Stimulated activated naive CD8-positive, alpha-beta T cell treated with anti-CD3 and anti-CD28 coated beads, Interleukin-15, Interleukin-2, amounts not matched to agents 100 ng/mL and 50 ng/mL, for 24 hours (primary cell): ENCODE data around the gene SLC26A2.

ENCODE experiments used
- H3K27ac Mint-ChIP-seq: one replicate; pipeline ENCODE4 v1.8.0; 2021; ENCODE audit warnings: mild to moderate bottlenecking, mixed read lengths
- H3K27me3 Mint-ChIP-seq: one replicate; pipeline ENCODE4 v1.8.0; 2021; ENCODE audit warnings: mixed read lengths
- H3K36me3 Mint-ChIP-seq: one replicate; pipeline ENCODE4 v1.8.0; 2021; ENCODE audit warnings: low read depth, mixed read lengths
- H3K4me1 Mint-ChIP-seq: one replicate; pipeline ENCODE4 v1.8.0; 2021; ENCODE audit warnings: low read depth, mixed read lengths
- H3K4me3 Mint-ChIP-seq: one replicate; pipeline ENCODE4 v1.8.0; 2021; ENCODE audit warnings: mild to moderate bottlenecking, mixed read lengths
- H3K9me3 Mint-ChIP-seq: one replicate; pipeline ENCODE4 v1.8.0; 2021; ENCODE audit warnings: mixed read lengths

SLC26A2 gene

DNA sequence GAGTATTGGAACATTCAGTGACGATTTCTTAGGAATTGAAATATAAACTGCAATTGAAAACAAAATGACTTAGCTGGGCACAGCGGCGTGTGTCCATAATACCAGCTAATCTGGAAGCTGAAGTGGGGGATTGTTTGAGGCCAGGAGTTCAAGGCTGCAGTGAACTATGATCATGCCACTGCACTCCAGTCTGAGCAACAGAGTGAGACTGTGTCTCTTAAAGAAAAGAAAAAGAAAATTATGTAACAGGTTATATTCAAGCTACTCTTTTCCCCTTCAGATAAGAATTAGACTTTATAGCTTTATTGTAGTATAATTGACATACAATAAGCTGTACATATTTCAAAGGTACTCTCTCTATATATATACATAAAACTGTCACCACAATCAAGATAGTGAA, 6.4 kb downstream of the SLC26A2 start:
- Mint-ChIP-seq H3K4me1 (peaks cover 10% of the 10 kb centered on the region), H3K9me3 (no peaks in the 10 kb centered on the region), H3K27me3 (no peaks in the 10 kb centered on the region), H3K4me3 (no peak overlapping the region), H3K27ac (no peak overlapping the region), H3K36me3 (peaks cover 7% of the 10 kb centered on the region)

- no peak overlapping the region for H3K27ac Mint-ChIP-seq
- H3K4me1 Mint-ChIP-seq: no peaks in the 10 kb centered on the region
- no peaks in the 10 kb centered on the region for H3K9me3 Mint-ChIP-seq
- H3K27me3 Mint-ChIP-seq: no peaks in the 10 kb centered on the region
- peaks cover 4% of the 10 kb centered on the region for H3K36me3 Mint-ChIP-seq
- no peak overlapping the region for H3K4me3 Mint-ChIP-seq
Measured at GRCh38 chr5:149969181-149969930, 8.8 kb downstream of the SLC26A2 start.

GRCh38 chr5:149975409-149975808, 14.9 kb downstream of the SLC26A2 start:
- Mint-ChIP-seq H3K27me3 (no peaks in the 10 kb centered on the region), H3K9me3 (no peaks in the 10 kb centered on the region), H3K27ac (no peak overlapping the region), H3K4me3 (no peak overlapping the region), H3K4me1 (no peaks in the 10 kb centered on the region), H3K36me3 (peaks cover 43% of the 10 kb centered on the region)

DNA sequence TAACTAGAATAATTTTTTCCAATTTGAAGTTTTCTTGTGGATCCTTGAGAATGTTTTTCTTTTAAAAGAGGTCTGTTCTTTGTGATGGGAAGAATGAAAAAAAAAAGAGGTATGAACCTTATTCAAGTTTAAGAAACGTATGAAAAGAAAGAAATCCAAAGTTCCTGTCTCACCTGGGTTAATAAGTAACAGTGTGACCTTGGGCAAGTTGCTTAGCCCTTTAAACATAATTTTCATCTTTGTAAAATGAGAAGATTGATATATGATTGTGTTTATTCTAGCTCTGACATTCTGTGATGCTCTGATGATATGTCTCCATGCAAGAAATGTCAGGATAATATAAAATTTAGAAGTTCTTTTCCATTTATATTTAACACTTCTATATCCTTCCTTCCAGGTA, 19.3 kb downstream of the SLC26A2 start:
- no peaks in the 10 kb centered on the region for H3K27me3 Mint-ChIP-seq
- no peaks in the 10 kb centered on the region for H3K9me3 Mint-ChIP-seq
- no peak overlapping the region for H3K4me3 Mint-ChIP-seq
- H3K27ac Mint-ChIP-seq: no peak overlapping the region
- H3K36me3 Mint-ChIP-seq: peaks cover 50% of the 10 kb centered on the region
- no peaks in the 10 kb centered on the region for H3K4me1 Mint-ChIP-seq

GRCh38 chr5:149981206-149981605, 20.6 kb downstream of the SLC26A2 start:
- H3K27ac Mint-ChIP-seq: no peak overlapping the region
- no peak overlapping the region for H3K4me3 Mint-ChIP-seq
- no peaks in the 10 kb centered on the region for H3K9me3 Mint-ChIP-seq
- no peaks in the 10 kb centered on the region for H3K27me3 Mint-ChIP-seq
- H3K4me1 Mint-ChIP-seq: no peaks in the 10 kb centered on the region
- peaks cover 39% of the 10 kb centered on the region for H3K36me3 Mint-ChIP-seq

DNA sequence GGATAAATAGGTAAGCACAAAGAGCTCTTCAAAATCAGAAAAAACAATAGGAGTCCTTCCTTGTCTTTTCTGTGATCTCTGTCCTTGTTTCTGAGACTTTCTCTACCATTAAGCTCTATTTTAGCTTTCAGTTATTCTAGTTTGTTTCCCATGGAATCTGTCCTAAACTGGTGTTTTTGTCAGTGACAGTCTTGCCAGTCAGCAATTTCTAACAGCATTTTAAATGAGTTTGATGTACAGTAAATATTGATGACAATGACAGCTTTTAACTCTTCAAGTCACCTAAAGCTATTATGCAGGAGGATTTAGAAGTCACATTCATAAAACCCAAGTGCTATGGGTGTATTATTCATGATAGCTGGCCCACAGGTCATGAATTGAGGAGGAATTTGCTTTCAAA, 21.9 kb downstream of the SLC26A2 start:
- H3K36me3 Mint-ChIP-seq: peaks cover 34% of the 10 kb centered on the region
- no peaks in the 10 kb centered on the region for H3K9me3 Mint-ChIP-seq
- no peaks in the 10 kb centered on the region for H3K4me1 Mint-ChIP-seq
- H3K27me3 Mint-ChIP-seq: no peaks in the 10 kb centered on the region
- no peak overlapping the region for H3K4me3 Mint-ChIP-seq
- H3K27ac Mint-ChIP-seq: no peak overlapping the region

GRCh38 chr5:149988126-149988525, 27.6 kb downstream of the SLC26A2 start:
- no peaks in the 10 kb centered on the region for H3K9me3 Mint-ChIP-seq
- H3K36me3 Mint-ChIP-seq: peaks cover 3% of the 10 kb centered on the region
- no peak overlapping the region for H3K27ac Mint-ChIP-seq
- no peak overlapping the region for H3K4me3 Mint-ChIP-seq
- no peaks in the 10 kb centered on the region for H3K4me1 Mint-ChIP-seq
- H3K27me3 Mint-ChIP-seq: no peaks in the 10 kb centered on the region

DNA sequence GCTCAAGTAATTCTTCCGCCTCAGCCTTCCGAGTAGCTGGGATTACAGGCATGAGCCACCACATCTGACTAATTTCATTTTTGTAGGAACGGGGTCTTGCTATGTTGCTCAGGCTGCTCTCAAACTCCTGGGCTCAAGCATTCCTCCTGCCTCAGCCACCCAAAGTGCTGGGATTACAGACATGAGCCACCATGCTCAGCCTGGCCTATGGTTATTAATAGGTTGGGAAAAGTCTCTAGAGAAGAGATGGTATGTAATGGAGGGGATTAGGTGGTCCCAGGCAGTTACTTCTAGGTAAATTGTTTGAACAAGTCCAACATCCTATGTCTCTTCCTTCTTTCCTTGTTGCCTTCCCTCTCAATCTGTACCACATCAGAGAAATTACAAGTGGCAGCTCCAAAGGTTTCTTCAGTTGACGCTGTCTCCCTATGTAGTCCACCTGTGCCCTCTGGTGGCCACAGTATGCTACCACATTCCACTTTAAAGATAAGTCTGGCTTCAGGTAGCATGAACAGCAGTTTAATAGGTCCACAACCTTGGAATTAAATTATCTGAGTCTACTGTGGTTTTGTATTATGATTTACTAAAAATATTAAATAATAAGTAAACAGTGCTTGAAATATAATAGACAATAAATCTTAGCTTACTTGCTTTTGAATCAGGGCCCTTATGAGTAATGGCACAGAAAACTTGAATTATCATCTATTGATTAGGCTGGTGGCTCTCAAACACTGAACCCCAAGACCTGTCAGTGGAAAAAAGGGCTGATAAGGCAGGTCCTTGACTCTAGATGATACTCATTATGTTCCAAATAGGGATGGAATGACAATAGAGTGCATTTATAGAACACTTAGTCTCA, 30.2 kb downstream of the SLC26A2 start:
- Mint-ChIP-seq H3K4me3 (no peak overlapping the region), H3K9me3 (no peaks in the 10 kb centered on the region), H3K27ac (no peak overlapping the region), H3K4me1 (no peaks in the 10 kb centered on the region), H3K27me3 (no peaks in the 10 kb centered on the region), H3K36me3 (peaks cover 3% of the 10 kb centered on the region)

DNA sequence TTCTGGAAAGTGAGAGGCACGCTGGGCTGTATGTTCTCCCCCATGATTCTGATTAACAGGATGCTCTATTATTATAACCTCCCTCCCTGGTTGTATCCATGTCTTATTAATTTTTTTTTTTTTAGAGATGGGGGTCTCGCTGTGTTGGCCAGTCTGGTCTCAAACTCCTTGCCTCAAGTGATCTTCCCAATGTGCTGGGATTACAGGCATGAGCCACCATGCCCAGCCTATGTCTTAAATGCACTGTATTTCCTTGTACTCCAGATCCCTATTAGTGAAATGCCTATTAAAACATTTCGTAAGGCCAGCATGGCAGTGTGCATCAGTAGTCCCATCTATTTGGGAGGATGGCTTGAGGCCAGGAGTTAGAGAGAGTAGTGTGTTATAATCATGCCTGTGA, 32.9 kb downstream of the SLC26A2 start:
- H3K4me1 Mint-ChIP-seq: no peaks in the 10 kb centered on the region
- peaks cover 9% of the 10 kb centered on the region for H3K36me3 Mint-ChIP-seq
- no peak overlapping the region for H3K4me3 Mint-ChIP-seq
- no peaks in the 10 kb centered on the region for H3K27me3 Mint-ChIP-seq
- H3K9me3 Mint-ChIP-seq: no peaks in the 10 kb centered on the region
- H3K27ac Mint-ChIP-seq: no peak overlapping the region

DNA sequence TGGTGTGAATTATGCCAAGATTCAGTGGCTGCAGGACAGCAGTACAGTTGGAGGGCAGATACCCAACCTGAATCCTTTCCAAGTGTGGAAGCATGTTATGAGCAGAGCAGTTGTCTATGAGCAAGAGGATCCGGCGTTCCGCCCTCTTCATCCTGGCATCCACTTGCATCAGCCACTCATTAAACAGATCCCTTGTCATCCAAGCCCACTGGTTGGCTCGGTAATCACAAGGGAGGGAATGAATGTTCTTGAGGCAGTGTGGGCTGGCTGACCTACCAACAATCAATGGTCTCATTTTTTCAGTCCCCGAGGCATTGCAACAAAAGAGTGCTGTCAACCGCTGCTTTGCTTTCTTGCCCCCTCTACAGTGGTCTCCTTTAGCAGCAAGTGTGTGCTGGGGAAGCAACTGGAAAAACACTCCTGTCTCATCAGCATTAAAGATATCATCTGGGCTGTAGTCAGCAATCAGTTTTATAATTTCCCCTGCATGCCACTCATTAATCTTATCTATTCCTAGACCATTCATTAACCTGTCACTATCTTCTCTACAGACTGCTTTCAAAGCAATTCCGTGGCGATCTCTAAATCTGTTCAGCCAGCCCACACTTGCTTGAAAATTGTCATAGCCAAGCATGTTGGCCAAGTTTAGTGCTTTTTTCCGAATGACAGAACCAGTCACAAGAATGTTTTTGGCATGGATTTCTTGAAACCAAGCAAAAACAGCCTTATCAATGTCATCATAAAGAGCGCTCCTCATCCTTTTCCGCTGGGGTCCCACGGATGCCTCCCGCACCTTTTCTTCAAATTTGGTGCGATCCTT, 35.0 kb downstream of the SLC26A2 start:
- Mint-ChIP-seq H3K27ac (no peak overlapping the region), H3K4me1 (peaks cover 11% of the 10 kb centered on the region), H3K4me3 (no peak overlapping the region), H3K27me3 (no peaks in the 10 kb centered on the region), H3K36me3 (peaks cover 9% of the 10 kb centered on the region), H3K9me3 (no peaks in the 10 kb centered on the region)

DNA sequence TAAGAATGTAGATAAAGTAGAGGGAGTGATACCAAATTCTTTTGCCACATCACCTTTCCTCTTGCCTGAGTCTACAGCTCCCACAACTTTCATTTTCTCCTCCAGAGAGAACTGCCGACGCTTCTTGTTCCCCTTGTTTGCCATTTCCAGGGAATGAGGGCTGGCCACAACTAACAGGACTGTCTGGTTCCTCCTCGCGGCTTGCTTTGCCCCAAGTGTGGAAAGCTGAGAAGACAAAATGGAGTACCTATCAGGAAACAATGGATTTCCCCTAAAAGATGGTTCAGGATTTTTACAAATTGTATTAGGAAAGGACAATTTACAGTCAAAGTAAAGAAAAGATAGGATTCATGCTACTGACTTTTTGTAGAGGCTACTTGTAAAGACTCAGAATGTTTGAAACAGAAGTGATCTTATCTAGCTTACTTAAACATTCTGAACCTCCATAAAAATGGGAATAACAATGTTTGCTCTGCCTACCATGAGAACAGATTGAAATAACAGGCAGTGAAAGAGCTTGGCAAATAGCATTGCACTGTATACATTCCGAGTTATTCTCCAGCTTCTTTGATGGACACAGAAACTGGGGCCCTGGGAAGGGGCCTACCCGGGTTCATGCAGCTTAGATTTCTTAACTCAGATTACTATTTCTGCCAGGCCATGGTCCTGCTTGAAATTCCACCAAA, 35.8 kb downstream of the SLC26A2 start:
- H3K27me3 Mint-ChIP-seq: no peaks in the 10 kb centered on the region
- no peak overlapping the region for H3K4me3 Mint-ChIP-seq
- no peaks in the 10 kb centered on the region for H3K9me3 Mint-ChIP-seq
- peaks cover 9% of the 10 kb centered on the region for H3K36me3 Mint-ChIP-seq
- H3K27ac Mint-ChIP-seq: no peak overlapping the region
- peaks cover 11% of the 10 kb centered on the region for H3K4me1 Mint-ChIP-seq

GRCh38 chr5:149998281-149998680, 37.7 kb downstream of the SLC26A2 start:
- Mint-ChIP-seq H3K36me3 (peaks cover 26% of the 10 kb centered on the region), H3K9me3 (no peaks in the 10 kb centered on the region), H3K27me3 (no peaks in the 10 kb centered on the region), H3K27ac (no peak overlapping the region), H3K4me1 (peaks cover 29% of the 10 kb centered on the region), H3K4me3 (no peak overlapping the region)

- Mint-ChIP-seq H3K36me3 (peaks cover 33% of the 10 kb centered on the region), H3K27ac (peak overlapping the region; percentile 91), H3K4me1 (peaks cover 34% of the 10 kb centered on the region), H3K9me3 (no peaks in the 10 kb centered on the region), H3K27me3 (no peaks in the 10 kb centered on the region), H3K4me3 (peak overlapping the region; percentile 94)
Measured at GRCh38 chr5:149999359-149999758, 38.8 kb downstream of the SLC26A2 start.

- peaks cover 35% of the 10 kb centered on the region for H3K4me1 Mint-ChIP-seq
- peaks cover 38% of the 10 kb centered on the region for H3K36me3 Mint-ChIP-seq
- H3K9me3 Mint-ChIP-seq: no peaks in the 10 kb centered on the region
- peak overlapping the region; percentile 94 for H3K4me3 Mint-ChIP-seq
- peak overlapping the region; percentile 91 for H3K27ac Mint-ChIP-seq
- H3K27me3 Mint-ChIP-seq: no peaks in the 10 kb centered on the region
Measured at GRCh38 chr5:149999866-150000255, 39.3 kb downstream of the SLC26A2 start.
